DOHH2 (cell line): Measurements from ENCODE around the gene UBIAD1.

Experiments used
- H3F3A ChIP-seq: fragments of 200-600 bp; sonication (generic), shearing (Covaris generic); 2 replicates; pipeline ENCODE4 v1.6.0; 2016; ENCODE audit warnings: antibody characterized with exemption, mild to moderate bottlenecking; ENCODE audit not compliant: control insufficient read depth, insufficient read depth
- H3K27ac ChIP-seq: fragments of 200-600 bp; sonication (generic); 2 replicates; pipeline ENCODE4 v1.5.1; 2014; ENCODE audit warnings: low read depth, mild to moderate bottlenecking, low read length, moderate library complexity
- H3K27me3 ChIP-seq: fragments of 200-600 bp; sonication (generic); 2 replicates; pipeline ENCODE4 v1.6.1; 2014; ENCODE audit warnings: mild to moderate bottlenecking, low read length, mixed read lengths; ENCODE audit not compliant: control insufficient read depth
- H3K36me3 ChIP-seq: fragments of 200-600 bp; sonication (generic); 2 replicates; pipeline ENCODE4 v1.6.1; 2014; ENCODE audit warnings: mild to moderate bottlenecking, low read length, moderate library complexity, mixed read lengths; ENCODE audit not compliant: control insufficient read depth
- H3K4me1 ChIP-seq: fragments of 200-600 bp; sonication (generic); 2 replicates; pipeline ENCODE4 v1.6.1; 2014; ENCODE audit warnings: mild to moderate bottlenecking, low read length, mixed read lengths; ENCODE audit not compliant: control insufficient read depth
- H3K4me2 ChIP-seq: fragments of 200-600 bp; sonication (generic); 2 replicates; pipeline ENCODE4 v1.6.0; 2014; ENCODE audit warnings: mild to moderate bottlenecking, low read length, moderate library complexity
- H3K4me3 ChIP-seq: fragments of 200-600 bp; sonication (generic); 2 replicates; pipeline ENCODE4 v1.5.1; 2014; ENCODE audit warnings: mild to moderate bottlenecking, low read length, mixed read lengths
- H3K79me2 ChIP-seq: fragments of 200-600 bp; sonication (generic); 2 replicates; pipeline ENCODE4 v1.6.1; 2014; ENCODE audit warnings: mild to moderate bottlenecking, low read length, mixed read lengths; ENCODE audit not compliant: control insufficient read depth
- H3K9me2 ChIP-seq: fragments of 200-600 bp; sonication (generic); replicated peaks from 2 replicates; pipeline ENCODE4 v1.6.1; 2014; ENCODE audit warnings: mild to moderate bottlenecking, low read length, mixed read lengths; ENCODE audit not compliant: control insufficient read depth
- H3K9me3 ChIP-seq: fragments of 200-600 bp; sonication (generic); 2 replicates; pipeline ENCODE4 v1.6.1; 2014; ENCODE audit warnings: antibody characterized with exemption, low read length, mixed read lengths; ENCODE audit not compliant: control insufficient read depth, insufficient read depth
- H4K20me1 ChIP-seq: fragments of 200-600 bp; sonication (generic); 2 replicates; pipeline ENCODE4 v1.6.0; 2014; ENCODE audit warnings: low read depth, mild to moderate bottlenecking, antibody characterized with exemption, low read length, moderate library complexity; ENCODE audit not compliant: control insufficient read depth, insufficient read depth
- CTCF ChIP-seq: fragments of 200-600 bp; sonication (generic); IDR thresholded peaks from one replicate; pipeline ENCODE4 v1.5.1; 2014; ENCODE audit warnings: antibody characterized with exemption, mild to moderate bottlenecking, low read depth, low read length; ENCODE audit not compliant: poor library complexity, severe bottlenecking
- EZH2phosphoT487 ChIP-seq: fragments of 200-600 bp; sonication (generic); IDR thresholded peaks from 2 replicates; pipeline ENCODE4 v1.6.1; 2017; ENCODE audit warnings: borderline replicate concordance, mild to moderate bottlenecking, antibody characterized with exemption, low read length, moderate library complexity, mixed read lengths

The UBIAD1 gene

GRCh38 chr1:11326070-11326469 is 53.1 kb downstream of the UBIAD1 start:
- H4K20me1 ChIP-seq: no peaks in the 10 kb centered on the region
- no peak overlapping the region for H3K4me3 ChIP-seq
- no peaks in the 10 kb centered on the region for H3K27me3 ChIP-seq
- H3K9me2 ChIP-seq: no peaks in the 10 kb centered on the region
- no peak overlapping the region for H3K4me2 ChIP-seq
- TF ChIP-seq EZH2phosphoT487 (no peak), CTCF (no peak)
- H3K27ac ChIP-seq: no peak overlapping the region
- no peaks in the 10 kb centered on the region for H3K79me2 ChIP-seq
- no peaks in the 10 kb centered on the region for H3K9me3 ChIP-seq
- no peaks in the 10 kb centered on the region for H3F3A ChIP-seq
- no peaks in the 10 kb centered on the region for H3K4me1 ChIP-seq
- no peaks in the 10 kb centered on the region for H3K36me3 ChIP-seq

GRCh38 chr1:11328444-11328843 is 55.4 kb downstream of the UBIAD1 start:
- no peak overlapping the region for H3K4me2 ChIP-seq
- H3K27me3 ChIP-seq: no peaks in the 10 kb centered on the region
- no peaks in the 10 kb centered on the region for H3K36me3 ChIP-seq
- no peaks in the 10 kb centered on the region for H3K79me2 ChIP-seq
- no peak overlapping the region for H3K4me3 ChIP-seq
- no peak overlapping the region for H3K27ac ChIP-seq
- H3F3A ChIP-seq: no peaks in the 10 kb centered on the region
- no peaks in the 10 kb centered on the region for H4K20me1 ChIP-seq
- no peaks in the 10 kb centered on the region for H3K9me3 ChIP-seq
- no peaks in the 10 kb centered on the region for H3K9me2 ChIP-seq
- TF ChIP-seq CTCF (no peak), EZH2phosphoT487 (no peak)
- H3K4me1 ChIP-seq: no peaks in the 10 kb centered on the region

GRCh38 chr1:11330411-11330810 is 57.4 kb downstream of the UBIAD1 start:
- H3K4me2 ChIP-seq: no peak overlapping the region
- H3K9me2 ChIP-seq: no peaks in the 10 kb centered on the region
- no peak overlapping the region for H3K27ac ChIP-seq
- no peaks in the 10 kb centered on the region for H3K36me3 ChIP-seq
- no peaks in the 10 kb centered on the region for H3K9me3 ChIP-seq
- H3K27me3 ChIP-seq: no peaks in the 10 kb centered on the region
- H3F3A ChIP-seq: no peaks in the 10 kb centered on the region
- TF ChIP-seq CTCF: no peak
- TF ChIP-seq EZH2phosphoT487: no peak
- H3K4me1 ChIP-seq: no peaks in the 10 kb centered on the region
- H4K20me1 ChIP-seq: no peaks in the 10 kb centered on the region
- no peaks in the 10 kb centered on the region for H3K79me2 ChIP-seq
- no peak overlapping the region for H3K4me3 ChIP-seq
